Trophoblast cell (in vitro differentiated cells and primary cell): Measurements from ENCODE around the gene MEN1.
A peak's percentile ranks its signal among the peaks of the same experiment; 100 is the strongest.

ENCODE experiments used
- DNase-seq, 2 donors: peaks; one replicate each; pipeline ENCODE4 v3.0.0-alpha.2; 2016
- H2AFZ ChIP-seq: 2 replicates; pipeline ENCODE4 v1.6.1; 2013; ENCODE audit warnings: low read length, moderate library complexity, mild to moderate bottlenecking; ENCODE audit not compliant: insufficient read depth, poor library complexity
- H2AK5ac ChIP-seq: 2 replicates; pipeline ENCODE4 v1.6.1; 2013; ENCODE audit warnings: mild to moderate bottlenecking, low read length
- H2BK120ac ChIP-seq: 2 replicates; pipeline ENCODE4 v1.6.1; 2013; ENCODE audit warnings: low read length, mild to moderate bottlenecking, moderate library complexity; ENCODE audit not compliant: insufficient read depth, poor library complexity
- H2BK12ac ChIP-seq: 2 replicates; pipeline ENCODE4 v1.6.1; 2013; ENCODE audit warnings: mild to moderate bottlenecking, low read length, moderate library complexity
- H2BK5ac ChIP-seq: 2 replicates; pipeline ENCODE4 v1.6.1; 2013; ENCODE audit warnings: low read length, low read depth, moderate library complexity, mild to moderate bottlenecking; ENCODE audit not compliant: poor library complexity
- H3K14ac ChIP-seq: 2 replicates; pipeline ENCODE4 v1.6.1; 2013; ENCODE audit warnings: mild to moderate bottlenecking, low read length
- H3K18ac ChIP-seq: 2 replicates; pipeline ENCODE4 v1.6.1; 2013; ENCODE audit warnings: mild to moderate bottlenecking, low read length
- H3K23ac ChIP-seq: 2 replicates; pipeline ENCODE4 v1.6.1; 2013; ENCODE audit warnings: low read length
- H3K27ac ChIP-seq: 2 replicates; pipeline ENCODE4 v1.5.1; 2013; ENCODE audit warnings: low read depth, mild to moderate bottlenecking, inconsistent platforms, low read length, moderate library complexity
- H3K27me3 ChIP-seq: 2 replicates; pipeline ENCODE4 v1.6.1; 2013; ENCODE audit warnings: inconsistent platforms, mild to moderate bottlenecking, low read length, moderate library complexity; ENCODE audit not compliant: insufficient read depth
- H3K36me3 ChIP-seq, 2 experiments: 1 replicate in 1 of 2; 2 replicates in 1 of 2; pipeline ENCODE4 v1.6.1; 2013; ENCODE audit warnings: low read length in 2 of 2, mild to moderate bottlenecking in 2 of 2, moderate library complexity in 1 of 2; ENCODE audit not compliant: insufficient read depth in 2 of 2, control insufficient read depth in 1 of 2
- H3K4ac ChIP-seq: 2 replicates; pipeline ENCODE4 v1.6.1; 2013; ENCODE audit warnings: low read depth, mild to moderate bottlenecking, low read length, moderate library complexity
- H3K4me1 ChIP-seq, 2 experiments: 1 replicate in 1 of 2; 2 replicates in 1 of 2; pipeline ENCODE4 v1.6.1; 2013; ENCODE audit warnings: low read length in 2 of 2, mild to moderate bottlenecking in 2 of 2, moderate library complexity in 1 of 2; ENCODE audit not compliant: insufficient read depth in 2 of 2, control insufficient read depth in 1 of 2
- H3K4me2 ChIP-seq: 2 replicates; pipeline ENCODE4 v1.6.1; 2013; ENCODE audit warnings: inconsistent platforms, mild to moderate bottlenecking, low read length, moderate library complexity
- H3K4me3 ChIP-seq: 2 replicates; pipeline ENCODE4 v1.5.1; 2013; ENCODE audit warnings: mild to moderate bottlenecking, low read depth, low read length, inconsistent platforms
- H3K79me1 ChIP-seq: one replicate; pipeline ENCODE4 v1.6.1; 2013; ENCODE audit warnings: low read length
- H3K79me2 ChIP-seq: 2 replicates; pipeline ENCODE4 v1.6.1; 2013; ENCODE audit warnings: low read length, mild to moderate bottlenecking; ENCODE audit not compliant: control insufficient read depth, insufficient read depth, poor library complexity
- H3K9ac ChIP-seq: 2 replicates; pipeline ENCODE4 v1.6.1; 2013; ENCODE audit warnings: mild to moderate bottlenecking, low read length
- H3K9me3 ChIP-seq: 2 replicates; pipeline ENCODE4 v1.6.1; 2013; ENCODE audit warnings: low read depth, mild to moderate bottlenecking, control low read depth, inconsistent platforms, low read length; ENCODE audit not compliant: insufficient read depth
- H4K12ac ChIP-seq: 2 replicates; pipeline ENCODE4 v1.6.1; 2013; ENCODE audit warnings: low read depth, mild to moderate bottlenecking, low read length, moderate library complexity
- H4K8ac ChIP-seq: 2 replicates; pipeline ENCODE4 v1.6.1; 2013; ENCODE audit warnings: low read depth, mild to moderate bottlenecking, low read length, moderate library complexity
- H4K91ac ChIP-seq: one replicate; pipeline ENCODE4 v1.6.1; 2013; ENCODE audit warnings: low read depth, mild to moderate bottlenecking, low read length, moderate library complexity
- WGBS: extraction: QIAGEN DNeasy Blood & Tissue Kit; methylation state at CpG from one replicate; pipeline ENCODE4 v1.1.7; 2013; ENCODE audit warnings: missing lambda C conversion rate; ENCODE audit not compliant: insufficient read length, insufficient coverage; ENCODE audit errors: extremely low coverage; 5-methylcytosine and 5-hydroxymethylcytosine counted together

The MEN1 gene

GRCh38 chr11:64789331-64790204 lies 20.8 kb downstream of the MEN1 start:
- Histone ChIP-seq H3K23ac (no peak overlapping the region), H2AFZ (no peak overlapping the region), H4K91ac (no peak overlapping the region), H3K36me3 (peaks cover 29 to 34% of the 10 kb centered on the region in 2 experiments), H3K4me1 (no peaks in the 10 kb centered on the region), H3K9ac (no peak overlapping the region), H4K8ac (no peak overlapping the region), H2AK5ac (no peak overlapping the region), H2BK12ac (no peak overlapping the region), H4K12ac (no peak overlapping the region), H3K4me3 (no peak overlapping the region), H3K4ac (no peak overlapping the region), H3K9me3 (no peaks in the 10 kb centered on the region), H3K79me2 (no peaks in the 10 kb centered on the region), H3K18ac (no peak overlapping the region), H2BK5ac (no peak overlapping the region), H2BK120ac (no peak overlapping the region), H3K27me3 (no peaks in the 10 kb centered on the region), H3K27ac (no peak overlapping the region), H3K14ac (no peak overlapping the region), H3K4me2 (no peak overlapping the region), H3K79me1 (no peaks in the 10 kb centered on the region)
- no CpG with 5 or more reads among the region's 15 CpGs for WGBS
- DNase-seq: no peak

DNA sequence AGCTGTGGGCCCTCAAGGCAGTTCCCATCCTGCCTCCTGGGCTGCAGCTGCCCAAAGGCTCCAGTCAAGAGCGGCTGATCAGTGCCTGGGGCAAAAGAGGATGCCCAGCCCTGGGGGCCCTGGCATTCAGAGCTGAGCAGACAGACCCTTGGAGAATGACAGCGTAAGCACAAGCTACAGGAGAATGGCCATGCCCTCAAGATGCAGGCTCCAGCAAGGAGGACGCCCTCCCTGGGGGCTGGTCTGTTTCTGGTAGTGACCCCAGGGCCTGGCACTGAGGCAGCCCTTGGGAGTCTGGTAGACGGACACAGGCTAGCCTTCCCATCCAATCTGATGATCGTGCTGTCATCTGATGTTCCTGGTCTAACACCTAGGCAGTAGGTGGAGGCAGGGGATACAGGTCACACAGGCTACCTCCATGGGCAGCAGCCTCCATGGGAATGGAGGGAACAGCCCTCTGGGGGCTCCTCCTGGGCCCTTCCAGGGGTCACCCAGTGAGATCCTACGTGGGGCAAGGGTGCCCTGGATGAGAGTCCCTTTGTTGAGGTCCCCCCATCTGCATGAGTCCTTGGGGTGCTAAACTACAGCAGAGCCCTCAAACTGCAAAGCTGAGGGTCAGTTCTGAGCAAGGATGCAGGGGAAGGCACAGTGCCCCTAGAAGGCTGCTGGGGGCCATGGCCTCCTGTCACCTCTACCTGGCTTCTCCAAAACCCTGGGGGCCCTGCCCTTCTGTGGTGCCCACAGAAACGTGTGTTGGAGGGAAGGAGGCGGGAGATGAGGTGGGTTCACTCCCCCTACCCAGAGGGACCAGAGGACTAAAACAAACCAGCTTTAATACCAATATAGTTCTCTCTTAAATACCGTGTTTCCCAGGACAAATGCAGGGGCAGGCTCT lies 21.8 kb downstream of the MEN1 start:
- WGBS: no CpG with 5 or more reads among the region's 9 CpGs
- H4K8ac ChIP-seq: no peak overlapping the region
- H4K91ac ChIP-seq: no peak overlapping the region
- H3K36me3 ChIP-seq: peaks cover 29 to 34% of the 10 kb centered on the region in 2 experiments
- H3K4ac ChIP-seq: no peak overlapping the region
- no peak overlapping the region for H3K4me3 ChIP-seq
- no peaks in the 10 kb centered on the region for H3K79me2 ChIP-seq
- no peak for DNase-seq
- no peak overlapping the region for H2BK5ac ChIP-seq
- H2AFZ ChIP-seq: no peak overlapping the region
- H3K27me3 ChIP-seq: no peaks in the 10 kb centered on the region
- H2BK120ac ChIP-seq: no peak overlapping the region
- H3K27ac ChIP-seq: no peak overlapping the region
- H3K23ac ChIP-seq: no peak overlapping the region
- H3K4me2 ChIP-seq: no peak overlapping the region
- no peaks in the 10 kb centered on the region for H3K4me1 ChIP-seq
- no peak overlapping the region for H4K12ac ChIP-seq
- no peak overlapping the region for H2BK12ac ChIP-seq
- no peak overlapping the region for H3K9ac ChIP-seq
- no peak overlapping the region for H2AK5ac ChIP-seq
- H3K9me3 ChIP-seq: no peaks in the 10 kb centered on the region
- no peaks in the 10 kb centered on the region for H3K79me1 ChIP-seq
- no peak overlapping the region for H3K14ac ChIP-seq
- H3K18ac ChIP-seq: no peak overlapping the region

- no peaks in the 10 kb centered on the region for H3K79me1 ChIP-seq
- no peak overlapping the region for H2BK12ac ChIP-seq
- no peaks in the 10 kb centered on the region for H3K9me3 ChIP-seq
- no peak overlapping the region for H3K18ac ChIP-seq
- H3K4ac ChIP-seq: no peak overlapping the region
- H3K4me2 ChIP-seq: no peak overlapping the region
- H3K79me2 ChIP-seq: no peaks in the 10 kb centered on the region
- H2BK5ac ChIP-seq: no peak overlapping the region
- H3K23ac ChIP-seq: no peak overlapping the region
- H3K9ac ChIP-seq: no peak overlapping the region
- H3K27ac ChIP-seq: no peak overlapping the region
- peak; percentile 38 to 78 for DNase-seq
- peak overlapping the region; percentile 14 for H4K12ac ChIP-seq
- no peak overlapping the region for H4K8ac ChIP-seq
- H3K27me3 ChIP-seq: no peaks in the 10 kb centered on the region
- H2AK5ac ChIP-seq: no peak overlapping the region
- no peak overlapping the region for H3K4me3 ChIP-seq
- H4K91ac ChIP-seq: no peak overlapping the region
- H3K4me1 ChIP-seq: no peaks in the 10 kb centered on the region
- no CpG with 5 or more reads among the region's 15 CpGs for WGBS
- no peak overlapping the region for H2BK120ac ChIP-seq
- H2AFZ ChIP-seq: no peak overlapping the region
- peaks cover 29 to 34% of the 10 kb centered on the region in 2 experiments for H3K36me3 ChIP-seq
- no peak overlapping the region for H3K14ac ChIP-seq
Observed at GRCh38 chr11:64787526-64788320, 22.6 kb downstream of the MEN1 start.

DNA sequence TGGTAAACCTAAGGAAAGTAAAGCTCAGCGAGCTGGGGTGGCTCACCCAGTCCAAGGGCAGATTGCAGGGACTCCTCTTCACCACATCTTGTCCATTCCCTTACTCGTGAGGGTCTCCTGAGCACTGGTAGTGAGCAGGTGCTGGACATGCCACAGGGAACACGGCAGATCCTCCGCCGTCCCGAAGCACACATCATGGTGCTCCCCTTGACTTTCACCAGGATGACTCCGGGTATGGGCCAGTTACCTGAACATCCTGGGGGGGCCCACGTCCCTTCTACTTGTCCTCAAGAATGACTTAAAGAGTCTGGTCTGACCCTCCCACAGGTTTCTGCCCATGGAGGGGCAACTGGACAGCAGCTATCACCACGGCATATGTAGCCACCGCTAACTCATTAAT lies 24.0 kb downstream of the MEN1 start:
- WGBS: no CpG with 5 or more reads among the region's 10 CpGs
- Histone ChIP-seq H4K91ac (no peak overlapping the region), H2BK120ac (no peak overlapping the region), H3K4me3 (no peak overlapping the region), H3K4ac (no peak overlapping the region), H3K9ac (no peak overlapping the region), H3K9me3 (no peaks in the 10 kb centered on the region), H2AFZ (no peak overlapping the region), H3K23ac (no peak overlapping the region), H3K14ac (no peak overlapping the region), H3K79me2 (no peaks in the 10 kb centered on the region), H3K27me3 (no peaks in the 10 kb centered on the region), H3K4me2 (no peak overlapping the region), H2AK5ac (no peak overlapping the region), H3K4me1 (no peaks in the 10 kb centered on the region), H3K36me3 (peaks cover 22 to 27% of the 10 kb centered on the region in 2 experiments), H3K18ac (no peak overlapping the region), H3K27ac (no peak overlapping the region), H2BK12ac (no peak overlapping the region), H4K8ac (no peak overlapping the region), H2BK5ac (no peak overlapping the region), H3K79me1 (no peaks in the 10 kb centered on the region), H4K12ac (no peak overlapping the region)
- no peak for DNase-seq
